Panc1 (cell line): Measurements from ENCODE around the gene FGFBP1. TPM values are rescaled to one million over a fixed set of nuclear protein-coding genes. Genes with fewer than 3 reads are reported as not detected.

ENCODE experiments used
- ATAC-seq: fragments of 200-7000 bp; cut with Tn5 transposase; 2 replicates; pipeline ENCODE4 v1.9.1; 2020; ENCODE audit warnings: mild to moderate bottlenecking, moderate library complexity
- BruUV-seq: library from RNA; stranded (reverse); fragments of 400-500 nt; replicated peaks from 2 replicates; lab custom pipeline; 2021; lab: Mats Ljungman, UMichigan
- CTCF ChIA-PET: fragments of 300-600 bp; sonication (Branson Sonifier 250); formaldehyde crosslinking; loops from one replicate; lab custom pipeline; 2022; ENCODE audit warnings: antibody characterized with exemption; lab: Charles Lee
- POLR2A ChIA-PET: fragments of 300-600 bp; sonication (Branson Sonifier 250); formaldehyde crosslinking; loops from one replicate; lab custom pipeline; 2022; ENCODE audit warnings: antibody characterized with exemption; lab: Charles Lee
- DNase-seq: peaks from one replicate; pipeline ENCODE4 v3.0.0-alpha.2; 2010; ENCODE audit warnings: low read depth, low spot score
- H3K27ac ChIP-seq: 2 replicates; pipeline ENCODE4 v1.5.1; 2011; ENCODE audit warnings: mild to moderate bottlenecking, low read length, inconsistent platforms
- H3K27me3 ChIP-seq: fragments of 200-500 bp; sonication (Bioruptor generic); 2 replicates; pipeline ENCODE4 v1.6.0; 2014; ENCODE audit warnings: low read length, inconsistent platforms; ENCODE audit not compliant: control insufficient read depth, insufficient read depth
- H3K36me3 ChIP-seq: fragments of 200-500 bp; sonication (Bioruptor generic); 2 replicates; pipeline ENCODE4 v1.5.1; 2014; ENCODE audit warnings: inconsistent platforms, mild to moderate bottlenecking, low read length, moderate library complexity; ENCODE audit not compliant: control insufficient read depth, insufficient read depth
- H3K4me1 ChIP-seq: 2 replicates; pipeline ENCODE4 v1.5.1; 2011; ENCODE audit warnings: inconsistent platforms, mild to moderate bottlenecking, low read length, moderate library complexity; ENCODE audit not compliant: control insufficient read depth, insufficient read depth
- H3K4me3 ChIP-seq, 2 experiments: 2 replicates each; pipeline ENCODE4 v1.5.1; 2011 to 2012; ENCODE audit warnings: low read depth in 2 of 2, low read length in 2 of 2, mild to moderate bottlenecking in 2 of 2, inconsistent platforms in 1 of 2, moderate library complexity in 1 of 2
- H3K9me3 ChIP-seq: fragments of 200-500 bp; sonication (Bioruptor generic); 2 replicates; pipeline ENCODE4 v1.5.1; 2014; ENCODE audit warnings: low read depth, mild to moderate bottlenecking, inconsistent platforms, low read length, moderate library complexity; ENCODE audit not compliant: control insufficient read depth, insufficient read depth
- CTCF ChIP-seq: fragments of 450-650 bp; IDR thresholded peaks from 2 replicates; pipeline ENCODE4 v1.5.1; 2017; ENCODE audit warnings: mild to moderate bottlenecking
- POLR2AphosphoS5 ChIP-seq: IDR thresholded peaks from 2 replicates; pipeline ENCODE4 v1.6.1; 2012; ENCODE audit warnings: mild to moderate bottlenecking, low read depth, low read length, moderate library complexity
- REST ChIP-seq, 2 experiments: IDR thresholded peaks; 2 replicates each; pipeline ENCODE4 v1.6.1; 2011 to 2012; ENCODE audit warnings: low read depth in 2 of 2, control low read depth in 1 of 2, low read length in 1 of 2, mild to moderate bottlenecking in 1 of 2, moderate library complexity in 1 of 2; ENCODE audit not compliant: insufficient read depth in 1 of 2
- SIN3A ChIP-seq: IDR thresholded peaks from 2 replicates; pipeline ENCODE4 v1.6.1; 2012; ENCODE audit warnings: low read depth, mild to moderate bottlenecking, low read length, moderate library complexity, borderline replicate concordance; ENCODE audit not compliant: insufficient read depth
- TCF7L2 ChIP-seq: IDR thresholded peaks from 2 replicates; pipeline ENCODE4 v1.6.1; 2011; ENCODE audit warnings: mild to moderate bottlenecking, low read depth, low read length, inconsistent platforms
- in situ Hi-C: cut with HindIII; loops from 2 replicates; pipeline ENCODE4 v1.10.0; 2016; ENCODE audit warnings: low sequenced_read_pairs, low pct_unique_long_range_greater_than_20kb
- intact Hi-C: fragments of 100-400 bp; cut with micrococcal nuclease; formaldehyde crosslinking; loops from one replicate; pipeline ENCODE4 v1.10.0; 2022; ENCODE audit not compliant: unreplicated experiment
- total RNA-seq: library from RNA; stranded (reverse); gene quantifications from one replicate; pipeline ENCODE4 v1.2.1, GENCODE V29; 2021; ENCODE audit not compliant: unreplicated experiment

Gene FGFBP1
- total RNA-seq, 1 experiment from 2014 or later: 0.39 TPM

- TF ChIP-seq POLR2AphosphoS5 (no peak), CTCF (no peak), SIN3A (no peak), REST (IDR thresholded peaks at IDR 0.05; ENCODE audit: insufficient read depth in 1 of 2, low read depth in 2 of 2, low read length in 1 of 2) (no peak), TCF7L2 (no peak)
- H3K9me3 ChIP-seq: no peaks in the 10 kb centered on the region
- intact Hi-C loops (no loop called here), in situ Hi-C loops (no loop called here)
- CTCF ChIA-PET: interaction anchor here (0.7 kb wide), 1 partner anchor 62 kb away, joined by 3 read pairs; no protein-coding TSS in a partner anchor
- POLR2A ChIA-PET: no interaction called here
- H3K4me3 ChIP-seq: no peak overlapping the region
- no TSS peak for BruUV-seq
- no peak for ATAC-seq
- no peaks in the 10 kb centered on the region for H3K27me3 ChIP-seq
- no peaks in the 10 kb centered on the region for H3K4me1 ChIP-seq
- H3K27ac ChIP-seq: no peak overlapping the region
- no peaks in the 10 kb centered on the region for H3K36me3 ChIP-seq
- DNase-seq: no peak
Measured at GRCh38 chr4:15935504-15936402, 2.8 kb downstream of the FGFBP1 start.

GRCh38 chr4:15934259-15934658, 4.3 kb downstream of the FGFBP1 start:
- DNase-seq: no peak
- BruUV-seq: no TSS peak
- POLR2A ChIA-PET: no interaction called here
- TF ChIP-seq TCF7L2 (no peak), REST (IDR thresholded peaks at IDR 0.05; ENCODE audit: insufficient read depth in 1 of 2, low read depth in 2 of 2, low read length in 1 of 2) (no peak), SIN3A (no peak), POLR2AphosphoS5 (no peak), CTCF (no peak)
- Histone ChIP-seq H3K27ac (no peak overlapping the region), H3K9me3 (no peaks in the 10 kb centered on the region), H3K27me3 (no peaks in the 10 kb centered on the region), H3K4me1 (no peaks in the 10 kb centered on the region), H3K36me3 (no peaks in the 10 kb centered on the region), H3K4me3 (no peak overlapping the region)
- intact Hi-C loops (no loop called here), in situ Hi-C loops (no loop called here)
- no peak for ATAC-seq
- CTCF ChIA-PET: no interaction called here
